Caki2 (cell line): ENCODE data around the gene PARD6A. TPM values are rescaled to one million over a fixed set of nuclear protein-coding genes. Genes with fewer than 3 reads are reported as not detected.

Experiments
- DNase-seq: peaks from one replicate; pipeline ENCODE4 v3.0.0-alpha.2; 2015; ENCODE audit warnings: low read depth
- in situ Hi-C: cut with HindIII; loops from 2 replicates; pipeline ENCODE4 v1.10.0; 2016; ENCODE audit warnings: low sequenced_read_pairs, low pct_unique_long_range_greater_than_20kb, mixed read lengths
- total RNA-seq: library from RNA; depleted of rRNA; stranded (reverse); fragments of >200 nt; shearing (Covaris generic); gene quantifications from 2 replicates; pipeline ENCODE4 v1.2.3, GENCODE V29; 2014; ENCODE audit warnings: low replicate concordance

Gene PARD6A
- total RNA-seq, 1 experiment from 2014 or later, result 5.3 TPM

- DNase-seq, result peak; percentile 59
- in situ Hi-C loops, result no loop called here
Observed at GRCh38 chr16:67652578-67653127, 8.1 kb upstream of the PARD6A start.

- no peak for DNase-seq
- in situ Hi-C loops, result no loop called here
Observed at GRCh38 chr16:67653128-67653788, 7.5 kb upstream of the PARD6A start.

GRCh38 chr16:67653789-67654402 is 6.9 kb upstream of the PARD6A start:
- in situ Hi-C loops, result no loop called here
- no peak for DNase-seq

- in situ Hi-C loops, result no loop called here
- DNase-seq, result no peak
Observed at GRCh38 chr16:67654403-67654911, 6.3 kb upstream of the PARD6A start.

- in situ Hi-C loops, result no loop called here
Observed at GRCh38 chr16:67655363-67655762, 5.4 kb upstream of the PARD6A start.

GRCh38 chr16:67656344-67657016 is 4.3 kb upstream of the PARD6A start:
- in situ Hi-C loops, result no loop called here
- no peak for DNase-seq

More at GRCh38 chr16:67655363-67655762, 5.4 kb upstream of the PARD6A start:
- DNase-seq, result no peak

- no peak for DNase-seq
- in situ Hi-C loops, result no loop called here
Observed at GRCh38 chr16:67657017-67657608, 3.6 kb upstream of the PARD6A start.

- in situ Hi-C loops, result no loop called here
- DNase-seq, result no peak
Observed at GRCh38 chr16:67657751-67658518, 2.8 kb upstream of the PARD6A start.

GRCh38 chr16:67658849-67659674 is 1.7 kb upstream of the PARD6A start:
- no peak for DNase-seq
- in situ Hi-C loops, result no loop called here

GRCh38 chr16:67659675-67660563 is 841 bp upstream of the PARD6A start, which contains the start of gene ACD:
ACD (minus strand) TSS chr16:67660260; CDS start chr16:67660220, 40 bp downstream.
- DNase-seq, result peak; percentile 89
- in situ Hi-C loops, result no loop called here

GRCh38 chr16:67661101-67661761 is 471 bp downstream of the PARD6A start:
- in situ Hi-C loops, result no loop called here
- DNase-seq, result no peak

- no peak for DNase-seq
- in situ Hi-C loops, result no loop called here
Observed at GRCh38 chr16:67661886-67662652, 1.3 kb downstream of the PARD6A start.

GRCh38 chr16:67662653-67663010 is 1.9 kb downstream of the PARD6A start:
- in situ Hi-C loops, result no loop called here
- no peak for DNase-seq

- DNase-seq, result no peak
- in situ Hi-C loops, result no loop called here
Observed at GRCh38 chr16:67663151-67663876, 2.6 kb downstream of the PARD6A start.

- in situ Hi-C loops, result no loop called here
- no peak for DNase-seq
Observed at GRCh38 chr16:67663877-67664222, 3.1 kb downstream of the PARD6A start.
